ENCODE measurements around the gene PLBD2. TPM values are rescaled to one million over a fixed set of nuclear protein-coding genes. Genes with fewer than 3 reads are reported as not detected.

Gene PLBD2
- total and polyA plus RNA-seq, 2 donors (not counting 1 experiment from before 2014, with no cell fraction given) = 11.9 to 35.5 TPM

GRCh38 chr12:113387631-113388030, 29.2 kb downstream of the PLBD2 start:
- Histone ChIP-seq H4K20me1 (ENCODE audit: control insufficient read depth, extremely low read depth, insufficient read depth, low read length) (no peaks in the 10 kb centered on the region), H2AFZ (ENCODE audit: low read length) (no peak overlapping the region), H3K4me2 (ENCODE audit: extremely low read depth, insufficient read depth, low read length) (no peak overlapping the region), H3K4me3 (replicated peaks in 1 of 4; ENCODE audit: control extremely low read depth in 1 of 4, insufficient read depth in 1 of 4, low read depth in 3 of 4, low read length in 4 of 4) (no peak overlapping the region), H3K79me2 (ENCODE audit: control insufficient read depth, insufficient read depth, low read length) (no peaks in the 10 kb centered on the region), H3K36me3 (ENCODE audit: control insufficient read depth, insufficient read depth, low read length) (peaks cover 9% of the 10 kb centered on the region), H3K9me3 (ENCODE audit: control insufficient read depth, insufficient read depth, low read depth, low read length) (no peaks in the 10 kb centered on the region), H3K27ac (ENCODE audit: insufficient read depth, low read length) (no peak overlapping the region), H3K4me1 (ENCODE audit: control insufficient read depth, extremely low read depth, insufficient read depth, low read length) (no peaks in the 10 kb centered on the region), H3K9ac (ENCODE audit: insufficient read depth, low read length) (no peak overlapping the region), H3K27me3 (ENCODE audit: control insufficient read depth, insufficient read depth, low read length) (no peaks in the 10 kb centered on the region)
- no peak for TF ChIP-seq CTCF (conservative IDR thresholded peaks at IDR 0.05 in 1 of 2, IDR thresholded peaks at IDR 0.05 in 1 of 2; ENCODE audit: low read depth in 1 of 2, low read length in 2 of 2)
- no peak for TF ChIP-seq EZH2 (IDR thresholded peaks at IDR 0.05; ENCODE audit: low read length, missing control alignments)
- no peak for DNase-seq (ENCODE audit: low read depth in 2 of 2)

GRCh38 chr12:113388351-113388750, 30.0 kb downstream of the PLBD2 start:
- Histone ChIP-seq H3K27ac (ENCODE audit: insufficient read depth, low read length) (no peak overlapping the region), H3K4me3 (replicated peaks in 1 of 4; ENCODE audit: control extremely low read depth in 1 of 4, insufficient read depth in 1 of 4, low read depth in 3 of 4, low read length in 4 of 4) (no peak overlapping the region), H3K27me3 (ENCODE audit: control insufficient read depth, insufficient read depth, low read length) (no peaks in the 10 kb centered on the region), H3K9me3 (ENCODE audit: control insufficient read depth, insufficient read depth, low read depth, low read length) (no peaks in the 10 kb centered on the region), H3K4me1 (ENCODE audit: control insufficient read depth, extremely low read depth, insufficient read depth, low read length) (no peaks in the 10 kb centered on the region), H3K4me2 (ENCODE audit: extremely low read depth, insufficient read depth, low read length) (no peak overlapping the region), H2AFZ (ENCODE audit: low read length) (no peak overlapping the region), H3K9ac (ENCODE audit: insufficient read depth, low read length) (no peak overlapping the region), H4K20me1 (ENCODE audit: control insufficient read depth, extremely low read depth, insufficient read depth, low read length) (no peaks in the 10 kb centered on the region), H3K79me2 (ENCODE audit: control insufficient read depth, insufficient read depth, low read length) (no peaks in the 10 kb centered on the region), H3K36me3 (ENCODE audit: control insufficient read depth, insufficient read depth, low read length) (peaks cover 7% of the 10 kb centered on the region)
- DNase-seq (ENCODE audit: low read depth in 2 of 2) = no peak
- TF ChIP-seq CTCF (conservative IDR thresholded peaks at IDR 0.05 in 1 of 2, IDR thresholded peaks at IDR 0.05 in 1 of 2; ENCODE audit: low read depth in 1 of 2, low read length in 2 of 2) = no peak
- no peak for TF ChIP-seq EZH2 (IDR thresholded peaks at IDR 0.05; ENCODE audit: low read length, missing control alignments)

- Histone ChIP-seq H3K9ac (ENCODE audit: insufficient read depth, low read length) (no peak overlapping the region), H4K20me1 (ENCODE audit: control insufficient read depth, extremely low read depth, insufficient read depth, low read length) (no peaks in the 10 kb centered on the region), H3K4me2 (ENCODE audit: extremely low read depth, insufficient read depth, low read length) (no peak overlapping the region), H3K4me1 (ENCODE audit: control insufficient read depth, extremely low read depth, insufficient read depth, low read length) (no peaks in the 10 kb centered on the region), H3K27me3 (ENCODE audit: control insufficient read depth, insufficient read depth, low read length) (no peaks in the 10 kb centered on the region), H3K27ac (ENCODE audit: insufficient read depth, low read length) (no peak overlapping the region), H2AFZ (ENCODE audit: low read length) (no peak overlapping the region), H3K79me2 (ENCODE audit: control insufficient read depth, insufficient read depth, low read length) (no peaks in the 10 kb centered on the region), H3K4me3 (replicated peaks in 1 of 4; ENCODE audit: control extremely low read depth in 1 of 4, insufficient read depth in 1 of 4, low read depth in 3 of 4, low read length in 4 of 4) (no peak overlapping the region), H3K9me3 (ENCODE audit: control insufficient read depth, insufficient read depth, low read depth, low read length) (no peaks in the 10 kb centered on the region), H3K36me3 (ENCODE audit: control insufficient read depth, insufficient read depth, low read length) (peaks cover 5% of the 10 kb centered on the region)
- no peak for DNase-seq (ENCODE audit: low read depth in 2 of 2)
- no peak for TF ChIP-seq EZH2 (IDR thresholded peaks at IDR 0.05; ENCODE audit: low read length, missing control alignments)
- TF ChIP-seq CTCF (conservative IDR thresholded peaks at IDR 0.05 in 1 of 2, IDR thresholded peaks at IDR 0.05 in 1 of 2; ENCODE audit: low read depth in 1 of 2, low read length in 2 of 2) = no peak
Measured at GRCh38 chr12:113390064-113391043, 32.0 kb downstream of the PLBD2 start.
